GM21825 (cell line): Measurements from ENCODE around the gene GALNT2.

Experiments
- ATAC-seq: cut with Tn5 transposase; IDR thresholded peaks from one replicate; pipeline ENCODE4 v1.9.1; 2021; ENCODE audit warnings: mild to moderate bottlenecking, moderate library complexity; ENCODE audit not compliant: unreplicated experiment

The GALNT2 gene

GRCh38 chr1:230309646-230310177, 242.7 kb downstream of the GALNT2 start:
- no peak for ATAC-seq

GRCh38 chr1:230310381-230311163, 243.5 kb downstream of the GALNT2 start:
- no peak for ATAC-seq

GRCh38 chr1:230312676-230313075, 245.6 kb downstream of the GALNT2 start:
- no peak for ATAC-seq

GRCh38 chr1:230313453-230314141, 246.6 kb downstream of the GALNT2 start:
- ATAC-seq, result no peak

GRCh38 chr1:230314142-230314470, 247.1 kb downstream of the GALNT2 start:
- ATAC-seq, result no peak

GRCh38 chr1:230315099-230315498, 248.1 kb downstream of the GALNT2 start:
- ATAC-seq, result no peak

GRCh38 chr1:230316864-230317745, 250.1 kb downstream of the GALNT2 start:
- ATAC-seq, result no peak

GRCh38 chr1:230317823-230318819, 251.1 kb downstream of the GALNT2 start:
- ATAC-seq, result no peak

- ATAC-seq, result no peak
Observed at GRCh38 chr1:230319014-230319747, 252.1 kb downstream of the GALNT2 start.

GRCh38 chr1:230320804-230321203, 253.8 kb downstream of the GALNT2 start:
- ATAC-seq, result no peak

GRCh38 chr1:230321341-230321740, 254.3 kb downstream of the GALNT2 start:
- ATAC-seq, result no peak

- no peak for ATAC-seq
Observed at GRCh38 chr1:230321741-230322420, 254.8 kb downstream of the GALNT2 start.

GRCh38 chr1:230322421-230322756, 255.4 kb downstream of the GALNT2 start:
- ATAC-seq, result no peak

GRCh38 chr1:230322967-230323547, 256.0 kb downstream of the GALNT2 start:
- ATAC-seq, result no peak

- ATAC-seq, result no peak
Observed at GRCh38 chr1:230323686-230324085, 256.6 kb downstream of the GALNT2 start.

- ATAC-seq, result no peak
Observed at GRCh38 chr1:230326971-230327891, 260.2 kb downstream of the GALNT2 start.

GRCh38 chr1:230327892-230328284, 260.9 kb downstream of the GALNT2 start:
- no peak for ATAC-seq
